SK-N-MC (cell line): Measurements from ENCODE around the gene MAPRE3.

Source experiments
- DNase-seq: peaks from one replicate; pipeline ENCODE4 v3.0.0-alpha.2; 2011; ENCODE audit warnings: low read depth, low spot score
- H3K27ac ChIP-seq: fragments of 200-600 bp; sonication (generic); 2 replicates; pipeline ENCODE4 v1.5.1; 2016; ENCODE audit warnings: mixed run types
- H3K36me3 ChIP-seq: fragments of 200-600 bp; sonication (generic); 2 replicates; pipeline ENCODE4 v1.6.1; 2017; ENCODE audit warnings: antibody characterized with exemption, low read length, mixed read lengths; ENCODE audit not compliant: insufficient read depth
- H3K4me3 ChIP-seq: fragments of 200-600 bp; sonication (generic); 2 replicates; pipeline ENCODE4 v1.5.1; 2016
- H3K9ac ChIP-seq: fragments of 200-600 bp; sonication (generic); 2 replicates; pipeline ENCODE4 v1.8.0; 2017; ENCODE audit warnings: mixed run types, mixed read lengths; ENCODE audit not compliant: insufficient read length
- H3K9me3 ChIP-seq: fragments of 200-600 bp; sonication (generic); 2 replicates; pipeline ENCODE4 v1.6.1; 2017; ENCODE audit warnings: low read depth, mild to moderate bottlenecking, antibody characterized with exemption, low read length, moderate library complexity, mixed read lengths
- EZH2 ChIP-seq: fragments of 200-600 bp; sonication (generic); IDR thresholded peaks from one replicate; pipeline ENCODE4 v1.6.1; 2017; ENCODE audit warnings: antibody characterized with exemption
- FOXP2 ChIP-seq: optimal IDR thresholded peaks from 2 replicates; pipeline ENCODE3; 2011; ENCODE audit warnings: mild to moderate bottlenecking, moderate library complexity; ENCODE audit not compliant: insufficient read depth; ENCODE audit errors: extremely low read length, control extremely low read depth
- POLR2AphosphoS5 ChIP-seq: IDR thresholded peaks from 2 replicates; pipeline ENCODE4 v1.6.1; 2012; ENCODE audit warnings: mild to moderate bottlenecking, low read depth, low read length, borderline replicate concordance

MAPRE3 gene

DNA sequence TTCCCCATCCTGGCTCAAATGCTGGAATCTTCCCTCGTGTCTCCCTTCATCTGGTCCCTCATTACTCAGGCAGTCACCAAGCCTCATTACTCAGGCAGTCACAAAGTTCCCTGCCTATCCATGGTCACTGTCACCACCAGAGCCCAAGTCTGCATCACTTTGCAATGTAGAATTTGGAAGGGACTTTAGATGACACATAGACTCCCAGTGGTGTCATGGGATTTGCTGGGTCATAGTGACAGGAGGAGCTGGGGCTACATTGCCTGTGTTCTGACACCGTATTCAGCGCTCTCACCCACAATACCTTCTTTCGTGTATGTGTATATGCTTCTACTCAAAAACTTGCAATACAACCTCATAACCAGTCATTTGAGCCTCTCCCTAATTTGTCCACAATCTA lies 105.9 kb downstream of the MAPRE3 start:
- Histone ChIP-seq H3K9me3 (no peaks in the 10 kb centered on the region; the same call in 1 of the 2 replicates), H3K9ac (no peak overlapping the region), H3K27ac (peak overlapping the region; percentile 67), H3K4me3 (no peak overlapping the region), H3K36me3 (peaks cover under 1% of the 10 kb centered on the region; the same call in 1 of the 2 replicates)
- no peak for DNase-seq
- TF ChIP-seq POLR2AphosphoS5, result no peak
- no peak for TF ChIP-seq EZH2
- no peak for TF ChIP-seq FOXP2
